ENCODE measurements around the gene EDRF1. TPM values are rescaled to one million over a fixed set of nuclear protein-coding genes. Genes with fewer than 3 reads are reported as not detected.

EDRF1 gene
- total RNA-seq, 1 experiment from 2014 or later, result 24.1 TPM

DNA sequence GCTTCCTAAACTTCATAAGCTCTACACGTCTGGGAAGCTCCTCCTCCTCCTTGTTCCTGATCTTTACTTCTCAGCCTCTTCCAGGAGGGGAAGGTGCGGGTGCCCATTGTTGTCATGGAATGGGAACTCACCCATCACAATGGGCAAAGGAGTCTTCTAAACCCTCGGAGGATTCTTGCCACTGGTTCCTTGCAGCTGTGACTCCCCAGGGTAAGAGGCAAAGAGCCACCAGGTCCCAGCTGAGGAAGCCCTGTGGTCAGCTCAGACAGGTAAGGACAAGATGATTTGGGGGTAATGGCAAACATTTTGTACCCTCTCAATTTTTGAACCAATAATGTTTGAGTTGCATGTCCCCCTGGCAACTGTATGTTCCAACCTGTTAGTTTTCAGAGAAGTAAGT lies 36.4 kb upstream of the EDRF1 start, which contains the start of gene TEX36:
TEX36 (minus strand) TSS at position 101 of the 400 bp plus-strand sequence. CDS start 174 bp downstream, outside the sequence.
- no peaks in the 10 kb centered on the region for H3K27me3 Mint-ChIP-seq (ENCODE audit: insufficient read depth, unreplicated experiment)
- no peak within 1 kb of the TSS for H3K27ac Mint-ChIP-seq (ENCODE audit: low read depth, unreplicated experiment)
- no peaks in the 10 kb centered on the region for H3K9me3 Mint-ChIP-seq (ENCODE audit: unreplicated experiment)
- ChIA-PET POLR2A (interaction anchor here (0.9 kb wide), 1 partner anchor 13 kb away, joined by 4 read pairs; no protein-coding TSS in a partner anchor), CTCF (interaction anchor here (0.6 to 0.7 kb wide), 2 partner anchors 148 to 348 kb away, joined by 3 read pairs; no protein-coding TSS in a partner anchor)
- H3K4me1 Mint-ChIP-seq (ENCODE audit: insufficient read depth, unreplicated experiment), result no peaks in the 10 kb centered on the region
- DNase-seq (ENCODE audit: unreplicated experiment), result no peak
- BruUV-seq (replicated peaks), result no TSS peak
- intact Hi-C loops (cut with micrococcal nuclease), result no loop called here
- H3K36me3 Mint-ChIP-seq (ENCODE audit: insufficient read depth, unreplicated experiment), result no peaks in the 10 kb centered on the region
- TF ChIP-seq, protein P1, sequence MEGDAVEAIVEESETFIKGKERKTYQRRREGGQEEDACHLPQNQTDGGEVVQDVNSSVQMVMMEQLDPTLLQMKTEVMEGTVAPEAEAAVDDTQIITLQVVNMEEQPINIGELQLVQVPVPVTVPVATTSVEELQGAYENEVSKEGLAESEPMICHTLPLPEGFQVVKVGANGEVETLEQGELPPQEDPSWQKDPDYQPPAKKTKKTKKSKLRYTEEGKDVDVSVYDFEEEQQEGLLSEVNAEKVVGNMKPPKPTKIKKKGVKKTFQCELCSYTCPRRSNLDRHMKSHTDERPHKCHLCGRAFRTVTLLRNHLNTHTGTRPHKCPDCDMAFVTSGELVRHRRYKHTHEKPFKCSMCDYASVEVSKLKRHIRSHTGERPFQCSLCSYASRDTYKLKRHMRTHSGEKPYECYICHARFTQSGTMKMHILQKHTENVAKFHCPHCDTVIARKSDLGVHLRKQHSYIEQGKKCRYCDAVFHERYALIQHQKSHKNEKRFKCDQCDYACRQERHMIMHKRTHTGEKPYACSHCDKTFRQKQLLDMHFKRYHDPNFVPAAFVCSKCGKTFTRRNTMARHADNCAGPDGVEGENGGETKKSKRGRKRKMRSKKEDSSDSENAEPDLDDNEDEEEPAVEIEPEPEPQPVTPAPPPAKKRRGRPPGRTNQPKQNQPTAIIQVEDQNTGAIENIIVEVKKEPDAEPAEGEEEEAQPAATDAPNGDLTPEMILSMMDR (IDR thresholded peaks at IDR 0.05; ENCODE audit: unreplicated experiment), result no peak
- H3K4me3 Mint-ChIP-seq (ENCODE audit: unreplicated experiment), result no peak within 1 kb of the TSS

DNA sequence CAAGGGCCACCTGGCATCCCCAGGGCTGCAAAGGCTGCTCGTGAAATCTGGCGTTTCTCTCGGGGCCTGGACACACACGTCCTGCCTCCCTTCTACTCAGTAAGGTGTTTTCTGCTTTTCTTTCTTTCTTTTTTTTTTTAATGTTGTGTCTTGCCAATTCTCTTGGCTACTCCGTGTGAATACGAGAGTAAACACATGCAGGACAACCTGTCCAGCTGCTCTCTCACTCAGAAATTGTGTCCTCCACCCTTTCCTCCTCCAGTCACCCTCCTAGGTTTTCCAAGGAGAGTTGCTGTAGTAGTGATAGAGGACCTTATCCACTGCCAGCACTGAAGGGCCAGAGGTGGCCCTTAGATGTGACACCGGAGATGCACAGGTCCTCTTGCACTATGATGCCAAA lies 35.7 kb upstream of the EDRF1 start:
- intact Hi-C loops (cut with micrococcal nuclease), result no loop called here
- Mint-ChIP-seq H3K4me3 (ENCODE audit: unreplicated experiment) (no peak overlapping the region), H3K27ac (ENCODE audit: low read depth, unreplicated experiment) (no peak overlapping the region), H3K4me1 (ENCODE audit: insufficient read depth, unreplicated experiment) (no peaks in the 10 kb centered on the region), H3K36me3 (ENCODE audit: insufficient read depth, unreplicated experiment) (no peaks in the 10 kb centered on the region), H3K9me3 (ENCODE audit: unreplicated experiment) (no peaks in the 10 kb centered on the region), H3K27me3 (ENCODE audit: insufficient read depth, unreplicated experiment) (no peaks in the 10 kb centered on the region)
- DNase-seq (ENCODE audit: unreplicated experiment), result no peak
- ChIA-PET CTCF (interaction anchor here (1.2 kb wide), 1 partner anchor 18 kb away, joined by 3 read pairs; no protein-coding TSS in a partner anchor), POLR2A (no interaction called here)
- TF ChIP-seq, protein P1 (IDR thresholded peaks at IDR 0.05; ENCODE audit: unreplicated experiment), result no peak
- no TSS peak for BruUV-seq (replicated peaks)

DNA sequence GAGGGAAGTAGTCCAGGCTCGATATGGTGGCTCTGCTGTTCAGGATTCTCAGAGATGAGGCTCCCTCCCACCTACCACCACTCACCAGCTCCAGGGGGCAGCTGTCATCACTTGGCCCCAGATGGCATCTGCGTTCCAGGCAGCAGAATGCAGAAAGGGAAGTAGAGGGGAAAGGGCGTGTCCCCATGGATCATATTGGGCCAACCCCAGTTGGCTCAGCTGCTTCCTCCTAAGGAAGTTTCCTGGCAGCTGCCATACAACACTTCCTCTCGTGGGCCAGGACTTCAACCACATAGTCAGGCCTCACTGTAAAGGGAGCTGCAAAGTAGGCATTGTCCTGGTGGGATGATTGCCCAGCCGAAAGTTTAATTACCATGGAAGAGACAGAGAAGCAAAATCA lies 34.9 kb upstream of the EDRF1 start:
- ChIA-PET POLR2A (no interaction called here), CTCF (interaction anchor here (1.2 kb wide), 1 partner anchor 18 kb away, joined by 3 read pairs; no protein-coding TSS in a partner anchor)
- BruUV-seq (replicated peaks), result no TSS peak
- TF ChIP-seq, protein P1 (IDR thresholded peaks at IDR 0.05; ENCODE audit: unreplicated experiment), result no peak
- intact Hi-C loops (cut with micrococcal nuclease), result no loop called here
- DNase-seq (ENCODE audit: unreplicated experiment), result no peak
- Mint-ChIP-seq H3K27ac (ENCODE audit: low read depth, unreplicated experiment) (no peak overlapping the region), H3K4me3 (ENCODE audit: unreplicated experiment) (no peak overlapping the region), H3K4me1 (ENCODE audit: insufficient read depth, unreplicated experiment) (no peaks in the 10 kb centered on the region), H3K36me3 (ENCODE audit: insufficient read depth, unreplicated experiment) (no peaks in the 10 kb centered on the region), H3K9me3 (ENCODE audit: unreplicated experiment) (no peaks in the 10 kb centered on the region), H3K27me3 (ENCODE audit: insufficient read depth, unreplicated experiment) (no peaks in the 10 kb centered on the region)

DNA sequence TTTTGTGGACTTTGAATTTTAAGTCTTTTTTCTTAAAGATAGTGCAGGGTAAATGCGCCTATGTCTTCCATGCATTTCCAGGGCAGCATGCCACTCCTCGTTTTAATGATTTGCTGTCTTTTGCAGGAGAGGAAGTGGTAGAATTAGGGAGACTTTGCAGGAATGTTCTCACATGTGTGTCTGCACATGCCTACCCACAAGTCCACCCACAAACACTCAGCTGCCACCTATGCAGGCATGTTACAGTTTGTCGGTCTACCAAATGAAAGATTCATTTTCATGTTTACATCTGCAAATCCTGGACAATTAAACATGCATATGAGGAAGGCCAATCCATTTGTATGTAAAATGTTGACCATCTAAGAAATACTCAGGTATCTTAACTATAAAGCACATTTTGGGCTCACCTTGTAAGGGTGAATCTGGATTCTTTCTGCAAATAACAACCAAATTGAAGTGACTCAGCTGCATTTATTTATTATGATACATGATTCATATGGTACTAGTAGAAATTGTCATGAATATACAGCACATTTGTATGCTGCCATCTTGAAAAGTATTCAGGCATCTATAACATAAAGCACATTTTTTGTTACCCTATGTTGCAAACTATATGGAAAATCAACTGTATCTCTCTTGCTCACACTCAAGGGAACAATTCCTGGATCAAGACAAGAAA lies 31.9 kb upstream of the EDRF1 start:
- Mint-ChIP-seq H3K27me3 (ENCODE audit: insufficient read depth, unreplicated experiment) (peaks cover 17% of the 10 kb centered on the region), H3K27ac (ENCODE audit: low read depth, unreplicated experiment) (no peak overlapping the region), H3K9me3 (ENCODE audit: unreplicated experiment) (no peaks in the 10 kb centered on the region), H3K36me3 (ENCODE audit: insufficient read depth, unreplicated experiment) (no peaks in the 10 kb centered on the region), H3K4me1 (ENCODE audit: insufficient read depth, unreplicated experiment) (no peaks in the 10 kb centered on the region), H3K4me3 (ENCODE audit: unreplicated experiment) (no peak overlapping the region)
- ChIA-PET POLR2A (no interaction called here), CTCF (interaction anchor here (1.5 kb wide), 1 partner anchor 9 kb away, joined by 4 read pairs; no protein-coding TSS in a partner anchor)
- BruUV-seq (replicated peaks), result no TSS peak
- TF ChIP-seq, protein P1 (IDR thresholded peaks at IDR 0.05; ENCODE audit: unreplicated experiment), result no peak
- DNase-seq (ENCODE audit: unreplicated experiment), result no peak
- intact Hi-C loops (cut with micrococcal nuclease), result no loop called here

All from MCF 10A (cell line).